ENCODE data around the gene PDZD2.

- TF ChIP-seq CTCF (IDR thresholded peaks at IDR 0.05) = no peak
- TF ChIP-seq POLR2A (IDR thresholded peaks at IDR 0.05) = no peak
These were observed 296.8 kb downstream of the PDZD2 start for GRCh38 chr5:31935496-31936369.
